T-helper 1 cell treated with Interleukin-12 subunit alpha and Interleukin-12 subunit beta and Interleukin-4 antibody, amounts not matched to agents 30 μg/mL and 1 μg/mL, for 36 hours (primary cell): ENCODE results near the gene RASSF9.

Source experiments
- H3K27ac Mint-ChIP-seq: one replicate; pipeline ENCODE4 v1.8.0; 2021; ENCODE audit warnings: mild to moderate bottlenecking, mixed read lengths
- H3K27me3 Mint-ChIP-seq: one replicate; pipeline ENCODE4 v1.8.0; 2021; ENCODE audit warnings: low read depth, mixed read lengths
- H3K36me3 Mint-ChIP-seq: one replicate; pipeline ENCODE4 v1.8.0; 2021; ENCODE audit warnings: low read depth, mixed read lengths
- H3K4me1 Mint-ChIP-seq: one replicate; pipeline ENCODE4 v1.8.0; 2021; ENCODE audit warnings: low read depth, mixed read lengths
- H3K4me3 Mint-ChIP-seq: one replicate; pipeline ENCODE4 v1.8.0; 2021; ENCODE audit warnings: mild to moderate bottlenecking, moderate library complexity, mixed read lengths
- H3K9me3 Mint-ChIP-seq: one replicate; pipeline ENCODE4 v1.8.0; 2021; ENCODE audit warnings: mixed read lengths

RASSF9 gene

GRCh38 chr12:85831327-85831990 lies 4.8 kb downstream of the RASSF9 start:
- H3K27me3 Mint-ChIP-seq, result no peaks in the 10 kb centered on the region
- no peaks in the 10 kb centered on the region for H3K9me3 Mint-ChIP-seq
- no peak overlapping the region for H3K27ac Mint-ChIP-seq
- H3K4me1 Mint-ChIP-seq, result no peaks in the 10 kb centered on the region
- H3K36me3 Mint-ChIP-seq, result no peaks in the 10 kb centered on the region
- H3K4me3 Mint-ChIP-seq, result no peak overlapping the region

- Mint-ChIP-seq H3K27me3 (no peaks in the 10 kb centered on the region), H3K4me1 (no peaks in the 10 kb centered on the region), H3K36me3 (no peaks in the 10 kb centered on the region), H3K4me3 (no peak overlapping the region), H3K9me3 (no peaks in the 10 kb centered on the region), H3K27ac (no peak overlapping the region)
These were observed 6.8 kb downstream of the RASSF9 start for GRCh38 chr12:85829391-85829790.

- H3K4me1 Mint-ChIP-seq, result no peaks in the 10 kb centered on the region
- H3K4me3 Mint-ChIP-seq, result no peak overlapping the region
- no peaks in the 10 kb centered on the region for H3K36me3 Mint-ChIP-seq
- no peaks in the 10 kb centered on the region for H3K27me3 Mint-ChIP-seq
- no peaks in the 10 kb centered on the region for H3K9me3 Mint-ChIP-seq
- H3K27ac Mint-ChIP-seq, result no peak overlapping the region
These were observed 7.6 kb downstream of the RASSF9 start for GRCh38 chr12:85828576-85828975.

- Mint-ChIP-seq H3K27me3 (no peaks in the 10 kb centered on the region), H3K4me3 (no peak overlapping the region), H3K27ac (no peak overlapping the region), H3K36me3 (no peaks in the 10 kb centered on the region), H3K4me1 (no peaks in the 10 kb centered on the region), H3K9me3 (no peaks in the 10 kb centered on the region)
These were observed 10.5 kb downstream of the RASSF9 start for GRCh38 chr12:85825746-85826145.

- Mint-ChIP-seq H3K4me1 (no peaks in the 10 kb centered on the region), H3K4me3 (no peak overlapping the region), H3K27me3 (no peaks in the 10 kb centered on the region), H3K27ac (no peak overlapping the region), H3K9me3 (no peaks in the 10 kb centered on the region), H3K36me3 (no peaks in the 10 kb centered on the region)
These were observed 12.6 kb downstream of the RASSF9 start for GRCh38 chr12:85823436-85824180.

- H3K4me1 Mint-ChIP-seq, result no peaks in the 10 kb centered on the region
- H3K27me3 Mint-ChIP-seq, result no peaks in the 10 kb centered on the region
- no peaks in the 10 kb centered on the region for H3K9me3 Mint-ChIP-seq
- no peak overlapping the region for H3K4me3 Mint-ChIP-seq
- H3K36me3 Mint-ChIP-seq, result no peaks in the 10 kb centered on the region
- no peak overlapping the region for H3K27ac Mint-ChIP-seq
These were observed 14.4 kb downstream of the RASSF9 start for GRCh38 chr12:85821759-85822158.

- Mint-ChIP-seq H3K27me3 (no peaks in the 10 kb centered on the region), H3K4me3 (no peak overlapping the region), H3K27ac (no peak overlapping the region), H3K9me3 (no peaks in the 10 kb centered on the region), H3K4me1 (no peaks in the 10 kb centered on the region), H3K36me3 (no peaks in the 10 kb centered on the region)
These were observed 15.0 kb downstream of the RASSF9 start for GRCh38 chr12:85821206-85821605.

GRCh38 chr12:85820101-85820500 lies 16.1 kb downstream of the RASSF9 start:
- Mint-ChIP-seq H3K4me1 (no peaks in the 10 kb centered on the region), H3K27me3 (no peaks in the 10 kb centered on the region), H3K27ac (no peak overlapping the region), H3K36me3 (no peaks in the 10 kb centered on the region), H3K4me3 (no peak overlapping the region), H3K9me3 (no peaks in the 10 kb centered on the region)

- no peaks in the 10 kb centered on the region for H3K9me3 Mint-ChIP-seq
- no peaks in the 10 kb centered on the region for H3K4me1 Mint-ChIP-seq
- H3K27ac Mint-ChIP-seq, result no peak overlapping the region
- H3K27me3 Mint-ChIP-seq, result no peaks in the 10 kb centered on the region
- no peaks in the 10 kb centered on the region for H3K36me3 Mint-ChIP-seq
- no peak overlapping the region for H3K4me3 Mint-ChIP-seq
These were observed 21.5 kb downstream of the RASSF9 start for GRCh38 chr12:85814741-85815140.

GRCh38 chr12:85814071-85814470 lies 22.1 kb downstream of the RASSF9 start:
- Mint-ChIP-seq H3K9me3 (no peaks in the 10 kb centered on the region), H3K27ac (no peak overlapping the region), H3K4me3 (no peak overlapping the region), H3K4me1 (no peaks in the 10 kb centered on the region), H3K27me3 (no peaks in the 10 kb centered on the region), H3K36me3 (no peaks in the 10 kb centered on the region)

- no peaks in the 10 kb centered on the region for H3K36me3 Mint-ChIP-seq
- H3K9me3 Mint-ChIP-seq, result no peaks in the 10 kb centered on the region
- no peaks in the 10 kb centered on the region for H3K4me1 Mint-ChIP-seq
- no peaks in the 10 kb centered on the region for H3K27me3 Mint-ChIP-seq
- no peak overlapping the region for H3K4me3 Mint-ChIP-seq
- H3K27ac Mint-ChIP-seq, result no peak overlapping the region
These were observed 26.7 kb downstream of the RASSF9 start for GRCh38 chr12:85809500-85809899.

GRCh38 chr12:85807730-85808129 lies 28.5 kb downstream of the RASSF9 start:
- no peaks in the 10 kb centered on the region for H3K4me1 Mint-ChIP-seq
- H3K36me3 Mint-ChIP-seq, result no peaks in the 10 kb centered on the region
- no peaks in the 10 kb centered on the region for H3K9me3 Mint-ChIP-seq
- H3K4me3 Mint-ChIP-seq, result no peak overlapping the region
- no peaks in the 10 kb centered on the region for H3K27me3 Mint-ChIP-seq
- H3K27ac Mint-ChIP-seq, result no peak overlapping the region

- Mint-ChIP-seq H3K27me3 (no peaks in the 10 kb centered on the region), H3K36me3 (no peaks in the 10 kb centered on the region), H3K4me1 (no peaks in the 10 kb centered on the region), H3K4me3 (no peak overlapping the region), H3K27ac (no peak overlapping the region), H3K9me3 (no peaks in the 10 kb centered on the region)
These were observed 30.6 kb downstream of the RASSF9 start for GRCh38 chr12:85805654-85806053.

GRCh38 chr12:85804663-85805062 lies 31.5 kb downstream of the RASSF9 start:
- H3K4me3 Mint-ChIP-seq, result no peak overlapping the region
- H3K4me1 Mint-ChIP-seq, result no peaks in the 10 kb centered on the region
- no peaks in the 10 kb centered on the region for H3K36me3 Mint-ChIP-seq
- no peak overlapping the region for H3K27ac Mint-ChIP-seq
- H3K27me3 Mint-ChIP-seq, result no peaks in the 10 kb centered on the region
- H3K9me3 Mint-ChIP-seq, result no peaks in the 10 kb centered on the region

- no peaks in the 10 kb centered on the region for H3K36me3 Mint-ChIP-seq
- no peaks in the 10 kb centered on the region for H3K9me3 Mint-ChIP-seq
- no peak overlapping the region for H3K4me3 Mint-ChIP-seq
- no peaks in the 10 kb centered on the region for H3K4me1 Mint-ChIP-seq
- no peaks in the 10 kb centered on the region for H3K27me3 Mint-ChIP-seq
- H3K27ac Mint-ChIP-seq, result no peak overlapping the region
These were observed 32.3 kb downstream of the RASSF9 start for GRCh38 chr12:85803923-85804322.
